GM12873 (cell line): ENCODE measurements around the gene MRC2.

Experiments
- TF ChIP-seq, protein P1 (sequence below): IDR thresholded peaks from 2 replicates; pipeline ENCODE4 v1.5.1; 2012; ENCODE audit warnings: low read depth, mild to moderate bottlenecking, moderate library complexity, low read length, control low read depth; ENCODE audit not compliant: insufficient read depth; ENCODE audit errors: missing control alignments

The MRC2 gene

DNA sequence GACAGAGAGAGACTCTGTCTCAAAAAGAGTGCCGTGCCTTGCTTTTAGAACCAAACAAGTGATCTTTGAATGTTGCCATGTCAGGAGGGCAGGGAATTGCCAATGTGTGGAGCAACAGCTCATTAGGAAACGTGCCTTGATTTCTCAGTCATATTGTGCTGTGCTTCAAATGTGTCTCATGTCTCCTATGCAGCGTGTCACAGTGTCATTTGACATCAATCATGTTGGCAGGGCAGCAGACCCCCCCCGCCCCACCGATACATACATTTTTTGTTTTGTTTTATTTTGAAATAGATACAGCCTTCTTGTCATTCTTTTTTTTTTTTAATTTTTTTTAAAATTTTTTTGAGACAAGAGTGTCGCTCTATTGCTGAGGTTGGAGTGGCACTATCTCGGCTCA is 22.1 kb downstream of the MRC2 start:
- TF ChIP-seq, protein P1, sequence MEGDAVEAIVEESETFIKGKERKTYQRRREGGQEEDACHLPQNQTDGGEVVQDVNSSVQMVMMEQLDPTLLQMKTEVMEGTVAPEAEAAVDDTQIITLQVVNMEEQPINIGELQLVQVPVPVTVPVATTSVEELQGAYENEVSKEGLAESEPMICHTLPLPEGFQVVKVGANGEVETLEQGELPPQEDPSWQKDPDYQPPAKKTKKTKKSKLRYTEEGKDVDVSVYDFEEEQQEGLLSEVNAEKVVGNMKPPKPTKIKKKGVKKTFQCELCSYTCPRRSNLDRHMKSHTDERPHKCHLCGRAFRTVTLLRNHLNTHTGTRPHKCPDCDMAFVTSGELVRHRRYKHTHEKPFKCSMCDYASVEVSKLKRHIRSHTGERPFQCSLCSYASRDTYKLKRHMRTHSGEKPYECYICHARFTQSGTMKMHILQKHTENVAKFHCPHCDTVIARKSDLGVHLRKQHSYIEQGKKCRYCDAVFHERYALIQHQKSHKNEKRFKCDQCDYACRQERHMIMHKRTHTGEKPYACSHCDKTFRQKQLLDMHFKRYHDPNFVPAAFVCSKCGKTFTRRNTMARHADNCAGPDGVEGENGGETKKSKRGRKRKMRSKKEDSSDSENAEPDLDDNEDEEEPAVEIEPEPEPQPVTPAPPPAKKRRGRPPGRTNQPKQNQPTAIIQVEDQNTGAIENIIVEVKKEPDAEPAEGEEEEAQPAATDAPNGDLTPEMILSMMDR = no peak

DNA sequence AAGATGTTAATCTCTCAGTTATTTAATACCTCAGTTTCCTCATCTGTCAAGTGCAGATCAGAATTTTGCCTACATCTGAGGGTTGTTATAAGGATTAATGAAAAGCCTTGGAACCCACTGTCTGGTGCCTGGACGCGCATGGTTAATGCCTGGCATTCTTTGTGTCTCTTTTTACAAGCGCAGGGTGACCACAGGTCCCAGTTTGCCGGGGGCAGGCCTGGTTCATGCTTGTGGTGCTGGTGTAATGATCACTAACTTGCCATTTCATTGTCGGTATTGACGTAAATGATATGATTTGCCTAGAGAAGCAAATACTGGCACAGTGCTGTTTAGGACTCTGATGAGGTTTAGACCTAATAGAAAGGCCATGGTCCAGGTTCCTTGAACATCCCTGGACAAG is 23.1 kb downstream of the MRC2 start:
- TF ChIP-seq, protein P1 = no peak

- TF ChIP-seq, protein P1 = no peak
Observed at GRCh38 chr17:62652251-62653001, 25.0 kb downstream of the MRC2 start.

DNA sequence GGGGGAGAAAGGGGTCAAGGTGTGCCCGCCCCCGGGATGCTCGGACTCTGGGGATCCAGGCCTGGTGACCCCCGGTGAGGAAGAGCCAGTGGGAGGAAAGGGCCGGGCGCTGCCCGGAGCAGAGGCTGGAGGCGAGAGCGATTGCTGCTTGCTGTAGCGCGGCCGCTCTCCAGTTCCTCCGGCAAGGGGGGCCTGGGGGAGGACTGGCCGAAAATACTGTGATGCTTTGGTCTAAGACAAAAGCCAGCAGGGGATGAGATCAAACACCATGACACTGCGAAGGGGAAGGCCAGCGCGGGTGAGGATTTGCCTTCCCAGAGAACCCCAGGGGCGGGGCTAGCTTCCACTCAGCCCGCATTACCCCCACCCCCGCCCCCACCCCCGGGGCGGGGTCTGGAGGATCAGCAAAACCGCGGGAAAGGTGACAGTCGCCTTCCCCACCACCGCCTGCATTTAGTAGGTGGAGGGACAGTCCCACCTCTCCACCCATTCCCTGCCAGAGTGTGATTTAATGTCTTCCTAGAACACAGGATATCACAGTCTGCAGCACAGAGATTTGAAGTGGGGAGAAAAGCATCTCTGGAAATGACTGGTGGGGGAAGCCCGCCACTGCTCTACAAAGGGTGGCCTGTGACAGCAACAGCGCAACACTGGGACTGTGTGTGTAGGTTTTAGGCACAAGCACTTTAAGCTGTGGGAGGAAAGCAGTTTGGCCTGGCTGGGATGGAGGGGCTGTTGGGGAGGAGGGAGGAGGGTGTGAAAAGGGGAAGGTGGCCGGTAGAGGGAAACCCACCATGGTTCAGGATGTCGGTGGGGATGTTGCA is 25.7 kb downstream of the MRC2 start:
- TF ChIP-seq, protein P1 = no peak

GRCh38 chr17:62653826-62654761 is 26.6 kb downstream of the MRC2 start:
- TF ChIP-seq, protein P1 = no peak

GRCh38 chr17:62655656-62656055 is 28.2 kb downstream of the MRC2 start:
- TF ChIP-seq, protein P1 = no peak
